Astrocyte (in vitro differentiated cells and primary cell): Measurements from ENCODE around the gene RPS5. TPM values are rescaled to one million over a fixed set of nuclear protein-coding genes. Genes with fewer than 3 reads are reported as not detected.
"Not testable (repeated sequence)": the region's sequence is repeated elsewhere in the genome, so short reads cannot be mapped to it uniquely, and the experiment has no call there.

Source experiments
- DNase-seq: peaks from one replicate; pipeline ENCODE4 v3.0.0-alpha.2; 2010; ENCODE audit warnings: low read depth
- FAIRE-seq: peaks from 2 replicates; lab custom pipeline; 2011; peaks lifted over from hg19 to GRCh38; lab: Jason Lieb, UNC
- H2AFZ ChIP-seq: 2 replicates; pipeline ENCODE4 v1.6.0; 2012; ENCODE audit warnings: low read depth, low read length, inconsistent platforms
- H3K27ac ChIP-seq: 2 replicates; pipeline ENCODE4 v1.5.1; 2011; ENCODE audit warnings: low read depth, low read length, inconsistent platforms
- H3K27me3 ChIP-seq: 2 replicates; pipeline ENCODE4 v1.6.0; 2011; ENCODE audit warnings: low read length, inconsistent platforms; ENCODE audit not compliant: insufficient read depth
- H3K36me3 ChIP-seq: 2 replicates; pipeline ENCODE4 v1.5.1; 2011; ENCODE audit warnings: low read length, inconsistent platforms; ENCODE audit not compliant: insufficient read depth
- H3K4me1 ChIP-seq: 2 replicates; pipeline ENCODE4 v1.5.1; 2011; ENCODE audit warnings: low read length, inconsistent platforms; ENCODE audit not compliant: insufficient read depth
- H3K4me2 ChIP-seq: 2 replicates; pipeline ENCODE4 v1.6.0; 2012; ENCODE audit warnings: low read length, inconsistent platforms
- H3K4me3 ChIP-seq: 2 replicates; pipeline ENCODE4 v1.5.1; 2011; ENCODE audit warnings: low read depth, mild to moderate bottlenecking, low read length, inconsistent platforms; ENCODE audit not compliant: insufficient read depth
- H3K79me2 ChIP-seq: 2 replicates; pipeline ENCODE4 v1.6.0; 2012; ENCODE audit warnings: mild to moderate bottlenecking, low read length, inconsistent platforms; ENCODE audit not compliant: insufficient read depth
- H3K9ac ChIP-seq: 2 replicates; pipeline ENCODE4 v1.6.0; 2012; ENCODE audit warnings: mild to moderate bottlenecking, low read length, inconsistent platforms
- H3K9me3 ChIP-seq: 2 replicates; pipeline ENCODE4 v1.5.1; 2012; ENCODE audit warnings: low read depth, mild to moderate bottlenecking, low read length, inconsistent platforms; ENCODE audit not compliant: insufficient read depth
- H4K20me1 ChIP-seq: 2 replicates; pipeline ENCODE4 v1.6.0; 2012; ENCODE audit warnings: low read length, inconsistent platforms; ENCODE audit not compliant: insufficient read depth
- H3K27ac Mint-ChIP-seq: one replicate; pipeline ENCODE4 v1.8.0; 2021; ENCODE audit warnings: mild to moderate bottlenecking, mixed read lengths; ENCODE audit not compliant: unreplicated experiment
- H3K27me3 Mint-ChIP-seq: one replicate; pipeline ENCODE4 v1.8.0; 2021; ENCODE audit warnings: low read depth, mixed read lengths; ENCODE audit not compliant: unreplicated experiment
- H3K36me3 Mint-ChIP-seq: one replicate; pipeline ENCODE4 v1.8.0; 2021; ENCODE audit warnings: low read depth, mixed read lengths; ENCODE audit not compliant: unreplicated experiment
- H3K4me1 Mint-ChIP-seq: one replicate; pipeline ENCODE4 v1.8.0; 2021; ENCODE audit warnings: low read depth, mixed read lengths; ENCODE audit not compliant: unreplicated experiment
- H3K4me3 Mint-ChIP-seq: one replicate; pipeline ENCODE4 v1.8.0; 2021; ENCODE audit warnings: mild to moderate bottlenecking, moderate library complexity, mixed read lengths; ENCODE audit not compliant: unreplicated experiment
- H3K9me3 Mint-ChIP-seq: one replicate; pipeline ENCODE4 v1.8.0; 2021; ENCODE audit warnings: mild to moderate bottlenecking, mixed read lengths; ENCODE audit not compliant: unreplicated experiment
- EZH2 ChIP-seq: IDR thresholded peaks from 2 replicates; pipeline ENCODE4 v1.6.1; 2012; ENCODE audit warnings: mild to moderate bottlenecking, low read length, inconsistent platforms; ENCODE audit not compliant: insufficient read depth
- total RNA-seq: library from RNA; stranded (reverse); gene quantifications from 2 replicates; pipeline ENCODE4 v1.2.1, GENCODE V29; 2021
- TF ChIP-seq, protein P1 (sequence below): IDR thresholded peaks from 2 replicates; pipeline ENCODE4 v1.5.1; 2011; ENCODE audit warnings: low read depth, mild to moderate bottlenecking, inconsistent platforms, low read length, moderate library complexity; ENCODE audit not compliant: insufficient read depth

Gene RPS5
- total RNA-seq, 1 donor from 2014 or later = 891 TPM

DNA sequence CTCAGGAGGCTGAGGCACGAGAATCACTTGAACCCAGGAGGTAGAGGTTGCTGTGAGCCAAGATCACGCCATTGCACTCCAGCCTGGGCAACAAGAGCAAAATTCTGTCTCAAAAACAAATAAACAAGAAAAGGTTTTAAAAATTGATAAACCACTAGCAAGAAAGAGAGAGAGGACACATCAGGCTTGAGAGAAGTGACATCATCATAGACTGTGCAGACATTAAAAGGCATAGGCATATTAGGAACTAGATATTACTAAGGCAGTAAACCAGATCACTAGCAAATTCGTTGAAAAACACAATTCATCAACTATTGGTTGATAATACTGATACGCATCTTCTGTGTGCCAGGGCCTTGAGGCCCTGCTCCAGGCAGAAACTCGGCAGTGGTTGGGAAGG is 41.5 kb upstream of the RPS5 start:
- no peak overlapping the region for H2AFZ ChIP-seq
- H3K27ac ChIP-seq = no peak overlapping the region
- Mint-ChIP-seq H3K4me3 (peak overlapping the region; percentile 92), H3K27me3 (no peaks in the 10 kb centered on the region), H3K9me3 (no peaks in the 10 kb centered on the region), H3K4me1 (peaks cover 3% of the 10 kb centered on the region), H3K27ac (no peak overlapping the region), H3K36me3 (peaks cover 17% of the 10 kb centered on the region)
- peaks cover 3% of the 10 kb centered on the region for H3K9me3 ChIP-seq
- no peak for DNase-seq
- TF ChIP-seq, protein P1, sequence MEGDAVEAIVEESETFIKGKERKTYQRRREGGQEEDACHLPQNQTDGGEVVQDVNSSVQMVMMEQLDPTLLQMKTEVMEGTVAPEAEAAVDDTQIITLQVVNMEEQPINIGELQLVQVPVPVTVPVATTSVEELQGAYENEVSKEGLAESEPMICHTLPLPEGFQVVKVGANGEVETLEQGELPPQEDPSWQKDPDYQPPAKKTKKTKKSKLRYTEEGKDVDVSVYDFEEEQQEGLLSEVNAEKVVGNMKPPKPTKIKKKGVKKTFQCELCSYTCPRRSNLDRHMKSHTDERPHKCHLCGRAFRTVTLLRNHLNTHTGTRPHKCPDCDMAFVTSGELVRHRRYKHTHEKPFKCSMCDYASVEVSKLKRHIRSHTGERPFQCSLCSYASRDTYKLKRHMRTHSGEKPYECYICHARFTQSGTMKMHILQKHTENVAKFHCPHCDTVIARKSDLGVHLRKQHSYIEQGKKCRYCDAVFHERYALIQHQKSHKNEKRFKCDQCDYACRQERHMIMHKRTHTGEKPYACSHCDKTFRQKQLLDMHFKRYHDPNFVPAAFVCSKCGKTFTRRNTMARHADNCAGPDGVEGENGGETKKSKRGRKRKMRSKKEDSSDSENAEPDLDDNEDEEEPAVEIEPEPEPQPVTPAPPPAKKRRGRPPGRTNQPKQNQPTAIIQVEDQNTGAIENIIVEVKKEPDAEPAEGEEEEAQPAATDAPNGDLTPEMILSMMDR = no peak
- TF ChIP-seq EZH2 = no peak
- H4K20me1 ChIP-seq = peaks cover 8% of the 10 kb centered on the region
- H3K36me3 ChIP-seq = no peaks in the 10 kb centered on the region
- H3K9ac ChIP-seq = no peak overlapping the region
- no peaks in the 10 kb centered on the region for H3K79me2 ChIP-seq
- H3K4me3 ChIP-seq = no peak overlapping the region
- no peak for FAIRE-seq
- peaks cover 7% of the 10 kb centered on the region for H3K4me1 ChIP-seq
- peaks cover 20% of the 10 kb centered on the region for H3K27me3 ChIP-seq
- H3K4me2 ChIP-seq = no peak overlapping the region

DNA sequence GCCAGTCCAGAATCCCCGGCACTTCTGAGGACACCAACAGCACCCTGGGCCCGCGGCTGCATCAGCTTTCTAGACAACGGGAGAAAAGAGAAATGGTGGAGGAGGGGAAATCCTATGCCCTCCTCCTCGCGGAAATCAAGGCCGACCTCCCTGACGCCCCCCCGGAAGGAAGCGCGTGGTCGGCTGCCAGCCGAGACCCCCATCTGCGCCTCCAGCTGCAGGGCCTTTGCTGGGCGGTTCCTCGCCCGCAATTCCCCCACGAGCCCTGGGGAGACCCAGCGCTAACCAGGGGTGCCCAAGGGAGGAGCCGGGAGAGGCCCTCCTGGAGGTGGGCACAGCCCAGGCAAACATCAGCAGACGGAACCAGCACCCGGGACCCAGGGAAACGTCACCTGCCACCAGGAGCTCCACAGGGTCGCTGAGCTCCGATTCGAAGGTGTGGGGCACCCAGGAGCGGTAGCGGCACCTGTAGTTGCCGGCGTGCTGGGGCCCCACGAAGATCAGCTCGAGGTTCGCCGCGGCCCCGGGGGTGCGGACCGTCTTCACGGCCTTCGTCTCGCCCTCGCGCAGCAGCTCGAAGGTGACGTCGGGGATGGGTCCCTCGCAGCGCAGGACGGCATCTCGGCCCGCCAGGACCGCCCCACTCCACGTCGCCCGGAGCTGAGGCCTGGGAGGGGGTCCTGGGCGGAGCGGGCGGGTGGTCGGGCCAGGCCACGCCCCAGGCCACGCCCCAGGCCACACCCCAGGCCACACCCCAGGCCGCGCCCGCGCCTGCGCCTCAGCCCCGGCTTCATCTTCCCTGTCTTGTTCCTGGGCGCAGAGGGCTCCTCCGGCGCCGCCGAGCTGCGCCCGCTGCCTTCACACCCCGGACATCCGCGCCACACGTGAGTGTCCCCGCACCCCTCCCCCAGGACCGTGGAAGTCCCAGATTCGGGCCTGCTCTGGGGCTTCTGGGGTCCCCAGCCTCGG is 39.8 kb upstream of the RPS5 start:
- peaks cover 20% of the 10 kb centered on the region for H3K27me3 ChIP-seq
- peak overlapping the region; percentile 59 for H3K4me3 ChIP-seq
- H3K36me3 Mint-ChIP-seq = peaks cover 17% of the 10 kb centered on the region
- peak overlapping the region; percentile 50 for H3K9ac ChIP-seq
- TF ChIP-seq EZH2 = no peak
- peak; percentile 31 for DNase-seq
- H2AFZ ChIP-seq = peak overlapping the region; percentile 77
- no peaks in the 10 kb centered on the region for H3K79me2 ChIP-seq
- no peak for FAIRE-seq
- H3K4me2 ChIP-seq = peak overlapping the region; percentile 91
- H3K4me1 ChIP-seq = peaks cover 7% of the 10 kb centered on the region
- no peaks in the 10 kb centered on the region for H3K36me3 ChIP-seq
- H3K9me3 ChIP-seq = peaks cover 3% of the 10 kb centered on the region
- H3K4me1 Mint-ChIP-seq = peaks cover 3% of the 10 kb centered on the region
- H3K27ac Mint-ChIP-seq = peak overlapping the region; percentile 86
- no peaks in the 10 kb centered on the region for H3K27me3 Mint-ChIP-seq
- peaks cover 8% of the 10 kb centered on the region for H4K20me1 ChIP-seq
- H3K4me3 Mint-ChIP-seq = peak overlapping the region; percentile 97
- no peaks in the 10 kb centered on the region for H3K9me3 Mint-ChIP-seq
- no peak overlapping the region for H3K27ac ChIP-seq

- H3K4me3 Mint-ChIP-seq = peak overlapping the region; percentile 97
- peak overlapping the region; percentile 86 for H3K27ac Mint-ChIP-seq
- Histone ChIP-seq H3K27me3 (peaks cover 20% of the 10 kb centered on the region), H3K4me3 (peak overlapping the region; percentile 59), H3K9ac (peak overlapping the region; percentile 43), H3K4me2 (peak overlapping the region; percentile 91), H2AFZ (peak overlapping the region; percentile 60)
- not testable (repeated sequence) for H3K9me3 Mint-ChIP-seq, DNase-seq, H4K20me1 ChIP-seq, H3K9me3 ChIP-seq, H3K4me1 ChIP-seq, FAIRE-seq, H3K36me3 ChIP-seq, H3K79me2 ChIP-seq, H3K4me1 Mint-ChIP-seq, H3K27me3 Mint-ChIP-seq, H3K27ac ChIP-seq
- H3K36me3 Mint-ChIP-seq = peaks cover 15% of the 10 kb centered on the region
Measured at GRCh38 chr19:58348080-58348479, 39.0 kb upstream of the RPS5 start.
